Measurements from ENCODE around the gene DMWD.

DMWD gene

DNA sequence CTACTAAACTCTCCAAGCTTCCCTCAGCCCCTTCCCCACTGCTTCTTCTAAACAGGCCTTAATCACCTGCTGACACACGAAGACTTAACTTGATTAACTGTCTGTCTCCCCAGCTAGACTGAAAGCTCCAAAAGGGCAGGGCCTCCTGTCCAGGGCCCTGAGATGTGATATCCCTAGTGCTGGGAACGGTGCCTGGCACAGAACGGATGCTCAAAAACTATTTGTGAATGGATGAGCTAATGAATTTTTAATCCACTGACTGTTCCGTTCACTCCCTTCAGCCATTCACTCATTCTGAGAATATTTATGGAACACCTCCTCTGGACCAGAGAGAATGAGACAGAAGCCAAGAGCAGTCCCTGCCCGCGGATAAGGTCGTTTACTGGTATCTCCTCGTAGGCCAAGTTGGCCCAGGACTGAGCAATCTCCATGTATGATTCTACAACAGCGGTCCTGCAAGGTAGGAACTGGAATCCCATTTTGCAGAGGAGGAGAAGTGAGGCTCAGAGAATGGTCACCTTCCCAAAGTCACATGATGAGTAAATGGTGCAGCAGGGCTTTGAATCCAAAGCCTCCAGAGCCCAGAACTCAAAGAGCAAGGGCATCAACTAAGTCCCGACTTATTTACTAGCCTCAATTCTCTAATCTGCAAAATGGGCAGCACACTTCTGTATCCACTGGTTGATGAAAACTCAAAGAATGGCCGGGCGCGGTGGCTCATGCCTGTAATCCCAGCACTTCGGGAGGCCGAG is 3.4 kb downstream of the DMWD start:
- TF ChIP-seq, protein P1, sequence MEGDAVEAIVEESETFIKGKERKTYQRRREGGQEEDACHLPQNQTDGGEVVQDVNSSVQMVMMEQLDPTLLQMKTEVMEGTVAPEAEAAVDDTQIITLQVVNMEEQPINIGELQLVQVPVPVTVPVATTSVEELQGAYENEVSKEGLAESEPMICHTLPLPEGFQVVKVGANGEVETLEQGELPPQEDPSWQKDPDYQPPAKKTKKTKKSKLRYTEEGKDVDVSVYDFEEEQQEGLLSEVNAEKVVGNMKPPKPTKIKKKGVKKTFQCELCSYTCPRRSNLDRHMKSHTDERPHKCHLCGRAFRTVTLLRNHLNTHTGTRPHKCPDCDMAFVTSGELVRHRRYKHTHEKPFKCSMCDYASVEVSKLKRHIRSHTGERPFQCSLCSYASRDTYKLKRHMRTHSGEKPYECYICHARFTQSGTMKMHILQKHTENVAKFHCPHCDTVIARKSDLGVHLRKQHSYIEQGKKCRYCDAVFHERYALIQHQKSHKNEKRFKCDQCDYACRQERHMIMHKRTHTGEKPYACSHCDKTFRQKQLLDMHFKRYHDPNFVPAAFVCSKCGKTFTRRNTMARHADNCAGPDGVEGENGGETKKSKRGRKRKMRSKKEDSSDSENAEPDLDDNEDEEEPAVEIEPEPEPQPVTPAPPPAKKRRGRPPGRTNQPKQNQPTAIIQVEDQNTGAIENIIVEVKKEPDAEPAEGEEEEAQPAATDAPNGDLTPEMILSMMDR (IDR thresholded peaks at IDR 0.05; ENCODE audit: control insufficient read depth, extremely low read depth, insufficient read depth) = no peak

DNA sequence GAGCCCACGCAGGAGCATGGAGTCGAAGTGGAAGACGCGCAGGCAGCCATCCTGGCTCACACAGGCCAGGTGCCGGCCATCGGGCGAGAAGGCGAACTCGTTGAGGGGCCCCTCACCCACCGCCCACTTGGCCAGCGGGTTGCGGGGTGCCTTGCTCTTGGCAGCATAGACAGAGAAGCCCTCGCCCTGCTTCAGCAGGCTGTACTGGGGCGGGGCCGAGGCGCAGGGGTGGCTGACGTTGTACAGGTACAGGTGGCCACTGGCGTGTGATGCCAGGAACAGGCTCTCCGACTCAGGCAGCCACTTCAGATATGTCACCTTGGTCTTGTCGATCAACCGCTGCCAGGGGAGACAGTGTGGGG is 6.1 kb downstream of the DMWD start:
- DNase-seq (ENCODE audit: low read depth) = no peak
- TF ChIP-seq, protein P1 (IDR thresholded peaks at IDR 0.05; ENCODE audit: control insufficient read depth, extremely low read depth, insufficient read depth) = no peak
- H3K4me3 ChIP-seq (ENCODE audit: low read depth, low read length) = no peak overlapping the region

More for the DNA sequence above, 3.4 kb downstream of the DMWD start:
- DNase-seq (ENCODE audit: low read depth) = no peak
- H3K4me3 ChIP-seq (ENCODE audit: low read depth, low read length) = no peak overlapping the region

DNA sequence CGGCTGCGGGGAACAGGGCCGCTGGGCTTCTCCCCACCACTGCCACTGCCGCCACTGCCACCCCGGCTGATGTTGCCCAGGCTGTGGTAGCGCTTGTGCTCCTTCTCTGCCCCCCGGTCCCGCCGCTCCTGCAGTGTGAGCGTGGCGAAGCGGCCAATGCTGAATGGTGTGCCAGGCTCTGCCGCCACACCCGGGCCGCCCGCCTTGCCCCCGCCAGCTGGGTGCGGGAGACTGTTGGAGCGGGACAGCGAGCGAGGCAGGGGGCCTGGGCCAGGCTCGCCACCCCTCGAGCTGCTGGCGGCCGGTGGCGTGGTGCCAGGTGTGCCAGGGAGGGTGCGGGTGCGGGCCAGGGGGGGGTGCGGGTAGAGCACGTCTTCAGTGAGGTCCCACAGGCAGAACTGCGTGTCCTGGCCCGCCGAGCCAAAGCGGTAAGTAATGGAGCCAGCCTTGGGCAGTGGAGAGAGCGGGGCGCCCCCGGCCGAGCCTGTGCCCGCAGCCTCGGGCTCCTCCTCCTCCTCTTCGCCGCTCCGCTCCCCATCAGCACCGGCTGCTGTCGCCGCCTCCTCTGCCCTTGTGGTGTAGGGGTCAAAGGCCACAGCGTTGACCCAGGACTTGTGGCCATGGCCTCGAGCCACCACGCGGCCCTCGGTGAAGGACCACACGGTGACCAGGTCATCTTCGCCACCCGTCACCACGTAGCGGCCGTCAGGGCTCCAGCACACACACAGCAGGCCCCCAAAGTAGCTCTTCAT is 6.7 kb downstream of the DMWD start:
- no peak for DNase-seq (ENCODE audit: low read depth)
- TF ChIP-seq, protein P1 (IDR thresholded peaks at IDR 0.05; ENCODE audit: control insufficient read depth, extremely low read depth, insufficient read depth) = no peak
- no peak overlapping the region for H3K4me3 ChIP-seq (ENCODE audit: low read depth, low read length)

DNA sequence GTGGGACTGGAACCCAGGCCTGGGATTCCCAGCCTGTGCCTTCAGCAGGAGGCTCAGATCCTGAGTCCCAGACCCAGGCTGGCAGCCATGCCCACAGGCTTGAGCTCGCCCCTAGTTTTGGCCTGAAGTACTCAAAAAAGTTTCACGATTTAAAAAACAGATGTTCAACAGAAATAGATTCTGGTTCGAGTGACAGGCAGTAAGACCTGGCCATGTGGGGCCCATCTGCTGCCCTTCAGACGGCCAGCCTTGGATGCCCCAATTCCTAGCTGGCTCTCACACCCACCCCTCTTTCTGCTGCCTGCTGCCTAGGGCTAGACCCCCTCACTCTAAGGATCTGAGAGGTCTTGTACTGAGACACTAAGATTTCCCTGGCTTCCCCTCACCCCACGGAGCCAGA is 7.5 kb downstream of the DMWD start:
- DNase-seq (ENCODE audit: low read depth) = no peak
- no peak overlapping the region for H3K4me3 ChIP-seq (ENCODE audit: low read depth, low read length)
- TF ChIP-seq, protein P1 (IDR thresholded peaks at IDR 0.05; ENCODE audit: control insufficient read depth, extremely low read depth, insufficient read depth) = no peak

DNA sequence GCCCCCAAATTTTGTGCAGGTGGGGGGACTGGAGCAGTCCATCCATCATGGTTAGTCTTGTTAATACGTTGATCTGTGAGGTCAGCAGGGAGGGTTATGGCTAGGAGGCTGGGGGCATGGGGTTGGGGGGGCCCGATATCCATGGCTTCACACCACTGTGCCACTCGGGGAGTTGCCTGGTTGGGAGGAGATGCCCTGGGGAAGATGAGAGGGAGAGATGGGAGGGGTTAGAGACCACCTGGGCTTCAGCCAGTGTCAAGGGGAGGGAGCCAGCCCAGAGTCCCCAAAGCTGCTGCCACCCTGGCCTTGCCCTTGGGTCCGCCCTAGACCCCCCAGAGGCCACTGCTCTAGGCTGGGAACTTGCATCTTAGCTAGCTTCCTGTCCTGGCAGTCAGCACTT is 8.5 kb downstream of the DMWD start:
- H3K4me3 ChIP-seq (ENCODE audit: low read depth, low read length) = no peak overlapping the region
- TF ChIP-seq, protein P1 (IDR thresholded peaks at IDR 0.05; ENCODE audit: control insufficient read depth, extremely low read depth, insufficient read depth) = no peak
- DNase-seq (ENCODE audit: low read depth) = no peak

DNA sequence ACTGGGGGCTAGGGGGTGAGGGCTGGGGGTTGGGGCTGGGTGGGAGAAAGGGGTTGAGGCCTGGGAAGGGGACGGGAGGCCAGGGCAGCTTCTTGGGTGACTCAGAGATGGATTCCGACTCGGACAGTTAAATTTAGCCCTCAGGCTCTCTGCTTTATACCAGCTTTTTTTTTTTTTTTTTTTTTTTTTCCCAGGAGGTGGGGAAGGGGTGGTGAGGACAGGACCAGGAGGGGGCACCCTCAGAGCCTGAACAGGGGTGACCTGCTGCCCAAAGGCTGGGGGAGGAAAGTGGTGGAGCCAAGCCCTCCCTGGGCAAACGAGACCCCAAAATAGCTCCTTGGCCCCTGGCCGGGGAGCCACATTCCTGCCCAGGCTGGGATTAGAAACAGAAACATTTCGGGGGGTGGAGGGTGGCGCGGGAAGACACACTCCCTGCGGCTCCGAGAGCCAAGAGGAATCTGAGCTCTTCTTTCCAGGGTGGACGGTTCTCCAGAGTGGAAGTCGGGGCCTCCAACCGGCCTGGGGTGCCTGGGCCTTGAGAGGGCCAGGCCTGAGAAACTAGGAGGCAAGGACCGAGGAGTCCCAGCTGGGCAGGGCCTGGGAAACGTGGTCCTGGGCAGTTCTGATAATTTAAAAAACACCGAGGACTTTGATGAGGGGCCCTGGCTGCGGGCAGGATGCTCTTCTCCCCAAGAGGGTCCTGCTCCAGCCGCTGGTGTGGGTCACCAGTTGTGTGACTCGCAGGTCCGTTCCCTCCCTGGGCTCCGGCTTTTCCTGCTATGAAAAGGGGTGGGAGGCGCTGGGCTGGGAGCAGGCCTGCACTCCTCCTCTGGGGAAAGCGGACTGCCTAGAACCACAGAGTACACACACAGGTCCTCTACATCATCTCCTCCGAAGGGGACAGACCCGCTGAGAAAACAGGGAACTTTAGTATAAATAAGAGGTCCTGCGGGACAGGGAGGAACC is 9.5 kb downstream of the DMWD start:
- DNase-seq (ENCODE audit: low read depth) = no peak
- no peak overlapping the region for H3K4me3 ChIP-seq (ENCODE audit: low read depth, low read length)
- TF ChIP-seq, protein P1 (IDR thresholded peaks at IDR 0.05; ENCODE audit: control insufficient read depth, extremely low read depth, insufficient read depth) = no peak
